NCI-H1048 (cell line): ENCODE measurements around the gene PLAC8.
"Not testable (repeated sequence)": the region's sequence is repeated elsewhere in the genome, so short reads cannot be mapped to it uniquely, and the experiment has no call there.

Experiments
- DNase-seq: peaks from one replicate; lab custom pipeline; 2025; lab: John Stamatoyannopoulos, UW

The PLAC8 gene

GRCh38 chr4:83114576-83114975 lies at the start of gene PLAC8:
Gene PLAC8 (minus strand): TSS chr4:83114729. CDS start chr4:83107921, 6,808 bp downstream.
- no peak for DNase-seq

DNA sequence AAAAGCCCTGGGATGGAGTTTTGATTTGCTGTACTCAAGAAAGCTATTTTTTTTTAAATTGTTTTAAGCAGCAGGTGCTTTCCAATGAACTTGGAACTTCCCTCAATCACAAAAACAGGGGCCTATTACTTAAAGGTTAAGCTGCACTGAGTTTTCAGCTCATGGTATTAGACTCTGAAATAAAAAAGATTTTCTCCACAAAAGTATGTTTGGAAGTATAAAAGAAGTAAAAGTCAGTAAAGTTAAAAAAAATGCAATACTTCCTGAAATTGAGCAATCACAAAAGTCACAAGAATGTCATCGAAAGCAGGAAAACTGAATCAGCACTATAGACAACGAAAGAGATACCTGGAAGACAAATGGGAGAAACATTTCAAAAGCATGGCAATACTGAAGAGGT lies 38.9 kb upstream of the PLAC8 start:
- no peak for DNase-seq

GRCh38 chr4:83152746-83153145 lies 38.2 kb upstream of the PLAC8 start:
- no peak for DNase-seq

GRCh38 chr4:83151651-83152050 lies 37.1 kb upstream of the PLAC8 start:
- DNase-seq = no peak

GRCh38 chr4:83150653-83151330 lies 36.3 kb upstream of the PLAC8 start:
- no peak for DNase-seq

GRCh38 chr4:83149865-83150652 lies 35.5 kb upstream of the PLAC8 start:
- no peak for DNase-seq

GRCh38 chr4:83146841-83147240 lies 32.3 kb upstream of the PLAC8 start:
- no peak for DNase-seq

DNA sequence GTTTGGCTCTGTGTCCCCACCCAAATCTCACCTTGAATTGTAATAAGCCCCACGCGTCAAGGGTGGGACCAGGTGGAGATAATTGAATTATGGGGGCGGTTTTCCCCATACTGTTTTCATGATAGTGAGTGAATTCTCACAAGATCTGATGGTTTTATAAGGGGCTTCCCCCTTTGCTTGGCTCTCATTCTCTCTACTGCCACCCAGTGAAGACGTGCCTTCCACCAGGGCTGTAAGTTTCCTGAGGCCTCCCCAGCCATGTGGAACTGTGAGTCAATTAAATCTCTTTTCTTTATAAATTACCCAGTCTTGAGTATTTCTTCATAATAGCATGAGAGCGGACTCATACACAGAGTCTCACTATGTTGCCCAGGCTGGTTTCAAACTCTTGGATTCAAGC lies 31.2 kb upstream of the PLAC8 start:
- not testable (repeated sequence) for DNase-seq

GRCh38 chr4:83139514-83140156 lies 25.1 kb upstream of the PLAC8 start:
- DNase-seq = no peak

- no peak for DNase-seq
These were observed 24.4 kb upstream of the PLAC8 start for GRCh38 chr4:83138946-83139345.

- DNase-seq = no peak
These were observed 17.5 kb upstream of the PLAC8 start for GRCh38 chr4:83132065-83132464.

GRCh38 chr4:83129264-83129663 lies 14.7 kb upstream of the PLAC8 start:
- no peak for DNase-seq

DNA sequence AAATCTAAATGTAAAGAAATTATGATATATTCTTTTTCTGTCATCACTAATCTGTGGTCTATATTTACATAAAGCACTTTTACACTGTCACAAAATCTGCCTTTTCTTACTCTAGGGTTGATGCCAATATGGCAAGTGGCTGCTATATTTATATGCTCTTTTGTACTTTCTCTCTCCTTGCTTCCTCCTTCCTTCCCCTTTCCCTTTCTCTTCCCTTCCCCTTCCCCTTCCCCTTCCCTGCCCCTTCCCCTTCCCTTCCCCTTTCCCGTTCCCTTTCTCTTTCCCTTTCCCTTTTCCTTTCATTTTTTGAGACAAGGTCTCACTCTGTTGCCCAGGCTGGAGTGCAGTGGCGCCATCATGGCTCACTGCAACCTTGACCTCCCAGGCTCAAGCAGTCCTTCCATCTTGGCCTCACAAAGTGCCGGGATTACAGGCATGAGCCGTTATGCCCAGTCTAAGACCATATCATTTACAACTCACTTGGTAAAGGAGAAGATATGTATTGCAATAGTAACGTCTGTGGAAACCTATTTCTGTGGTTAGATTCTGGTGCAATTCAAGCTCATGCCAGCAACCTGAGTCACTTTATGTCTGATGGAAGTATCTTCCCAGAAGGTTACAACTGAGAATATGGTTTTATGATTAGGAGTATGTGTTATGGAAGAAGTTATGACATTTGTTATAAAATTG lies 13.9 kb upstream of the PLAC8 start:
- no peak for DNase-seq

- no peak for DNase-seq
These were observed 11.2 kb upstream of the PLAC8 start for GRCh38 chr4:83125738-83126141.

GRCh38 chr4:83124111-83124780 lies 9.7 kb upstream of the PLAC8 start:
- no peak for DNase-seq

GRCh38 chr4:83121246-83121645 lies 6.7 kb upstream of the PLAC8 start:
- DNase-seq = no peak

- DNase-seq = no peak
These were observed 4.3 kb upstream of the PLAC8 start for GRCh38 chr4:83118869-83119268.

DNA sequence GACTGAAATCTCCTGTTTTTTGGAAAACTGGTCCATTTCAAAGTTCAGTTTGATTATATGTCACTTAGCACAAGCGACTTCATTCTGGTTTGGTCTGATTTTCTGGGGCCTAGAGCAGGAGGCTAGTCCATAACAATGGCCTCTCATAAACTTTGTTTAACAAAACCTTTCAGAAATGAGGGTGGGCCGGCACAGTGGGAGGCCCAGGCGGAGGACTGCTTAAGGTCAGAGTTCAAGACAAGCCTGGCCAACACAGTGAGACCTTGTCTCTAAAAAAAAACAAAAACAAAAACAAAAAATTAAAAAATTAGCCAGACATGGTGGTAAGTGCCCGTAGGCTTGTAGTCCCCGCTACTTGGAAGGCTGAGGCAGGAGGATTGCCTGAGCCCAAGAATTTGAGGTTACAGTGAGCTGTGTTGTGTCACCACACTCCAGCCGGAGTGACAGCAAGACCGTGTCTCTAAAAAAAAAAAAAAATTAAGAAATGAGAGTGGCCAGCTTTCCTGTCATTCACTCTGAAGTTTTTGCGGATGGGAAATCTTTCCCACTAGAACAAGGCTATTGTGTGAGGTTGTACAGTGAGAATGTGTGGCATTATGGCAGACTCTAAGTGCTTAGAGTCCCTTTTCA lies 1.2 kb upstream of the PLAC8 start:
- no peak for DNase-seq

GRCh38 chr4:83115000-83115399 lies 471 bp upstream of the PLAC8 start:
- no peak for DNase-seq

GRCh38 chr4:83113429-83113786 lies 1.1 kb downstream of the PLAC8 start:
- no peak for DNase-seq

- no peak for DNase-seq
These were observed 1.7 kb downstream of the PLAC8 start for GRCh38 chr4:83112678-83113428.
